ENCODE results near the gene KCTD21. TPM values are rescaled to one million over a fixed set of nuclear protein-coding genes. Genes with fewer than 3 reads are reported as not detected.

KCTD21 gene
- total RNA-seq, 4 donors from 2014 or later: 10.6 to 16.1 (median 11.7) TPM

- no peak for TF ChIP-seq CTCF (IDR thresholded peaks at IDR 0.05; ENCODE audit: low read depth)
Observed at GRCh38 chr11:78196661-78197091, 8.2 kb upstream of the KCTD21 start.

GRCh38 chr11:78195917-78196560, 7.6 kb upstream of the KCTD21 start:
- no peak for TF ChIP-seq CTCF (IDR thresholded peaks at IDR 0.05; ENCODE audit: low read depth)

GRCh38 chr11:78194490-78194889, 6.1 kb upstream of the KCTD21 start:
- no peak for TF ChIP-seq CTCF (IDR thresholded peaks at IDR 0.05; ENCODE audit: low read depth)

- no peak for TF ChIP-seq CTCF (IDR thresholded peaks at IDR 0.05; ENCODE audit: low read depth)
Observed at GRCh38 chr11:78193806-78194205, 5.4 kb upstream of the KCTD21 start.

GRCh38 chr11:78192911-78193351, 4.5 kb upstream of the KCTD21 start:
- TF ChIP-seq CTCF (IDR thresholded peaks at IDR 0.05; ENCODE audit: low read depth): no peak

GRCh38 chr11:78192223-78192719, 3.8 kb upstream of the KCTD21 start:
- no peak for TF ChIP-seq CTCF (IDR thresholded peaks at IDR 0.05; ENCODE audit: low read depth)

- no peak for TF ChIP-seq CTCF (IDR thresholded peaks at IDR 0.05; ENCODE audit: low read depth)
Observed at GRCh38 chr11:78190871-78191538, 2.6 kb upstream of the KCTD21 start.

Measured in subcutaneous adipose tissue (tissue), 4 donors.